ENCODE data around the gene PLIN5. TPM values are rescaled to one million over a fixed set of nuclear protein-coding genes. Genes with fewer than 3 reads are reported as not detected.

The PLIN5 gene
- total RNA-seq, 1 donor from 2014 or later: 0.82 TPM

DNA sequence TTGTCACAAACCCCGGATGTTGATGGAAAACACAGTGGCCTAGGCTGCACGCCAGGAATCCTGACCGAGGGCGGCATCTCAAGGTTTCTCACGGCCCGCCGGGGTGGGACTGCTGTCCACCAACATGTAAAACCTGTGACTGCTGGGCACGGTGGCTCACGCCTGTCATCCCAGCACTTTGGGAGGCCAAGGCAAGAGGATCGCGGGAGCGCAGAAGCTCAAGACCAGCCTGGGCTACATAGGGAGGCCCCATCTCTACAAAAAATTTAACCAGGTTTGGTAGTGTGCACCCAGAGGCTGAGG is 27.9 kb downstream of the PLIN5 start:
- FAIRE-seq: no peak
- DNase-seq (ENCODE audit: low spot score in 2 of 2): no peak

DNA sequence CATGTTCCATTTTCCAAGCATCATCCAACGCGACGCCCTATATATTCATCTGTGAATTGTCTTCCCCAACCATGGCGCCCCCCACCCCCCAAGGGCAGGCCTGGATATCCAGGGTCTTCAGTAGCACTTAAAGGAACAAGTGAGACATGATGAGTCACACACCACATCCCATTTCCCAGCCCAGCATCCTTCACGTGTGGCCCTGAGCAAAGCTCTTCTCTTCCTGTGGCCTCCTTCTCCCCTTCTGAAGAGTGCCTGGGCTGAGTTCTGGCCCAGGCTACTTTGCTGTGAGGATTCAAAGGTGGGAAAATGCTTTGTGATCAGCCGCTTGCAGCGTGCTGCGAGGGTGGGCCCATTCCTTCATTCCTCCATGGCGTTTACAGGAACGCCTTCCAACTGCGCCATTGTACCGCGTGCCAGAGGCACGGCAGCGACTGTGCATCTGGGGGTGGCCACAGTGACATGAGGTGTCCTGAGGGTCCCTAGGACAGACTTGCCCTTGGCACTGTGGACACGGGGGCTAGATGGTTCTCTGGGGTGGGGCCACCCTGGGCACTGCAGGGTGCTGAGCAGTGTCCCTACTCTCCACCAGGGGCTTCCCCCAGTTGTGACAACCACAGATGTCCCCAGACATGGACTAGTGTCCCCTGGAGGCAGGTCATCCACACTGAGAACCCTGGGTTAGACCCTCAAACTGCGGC is 28.4 kb downstream of the PLIN5 start:
- FAIRE-seq (no peak), DNase-seq (ENCODE audit: low spot score in 2 of 2) (no peak)

DNA sequence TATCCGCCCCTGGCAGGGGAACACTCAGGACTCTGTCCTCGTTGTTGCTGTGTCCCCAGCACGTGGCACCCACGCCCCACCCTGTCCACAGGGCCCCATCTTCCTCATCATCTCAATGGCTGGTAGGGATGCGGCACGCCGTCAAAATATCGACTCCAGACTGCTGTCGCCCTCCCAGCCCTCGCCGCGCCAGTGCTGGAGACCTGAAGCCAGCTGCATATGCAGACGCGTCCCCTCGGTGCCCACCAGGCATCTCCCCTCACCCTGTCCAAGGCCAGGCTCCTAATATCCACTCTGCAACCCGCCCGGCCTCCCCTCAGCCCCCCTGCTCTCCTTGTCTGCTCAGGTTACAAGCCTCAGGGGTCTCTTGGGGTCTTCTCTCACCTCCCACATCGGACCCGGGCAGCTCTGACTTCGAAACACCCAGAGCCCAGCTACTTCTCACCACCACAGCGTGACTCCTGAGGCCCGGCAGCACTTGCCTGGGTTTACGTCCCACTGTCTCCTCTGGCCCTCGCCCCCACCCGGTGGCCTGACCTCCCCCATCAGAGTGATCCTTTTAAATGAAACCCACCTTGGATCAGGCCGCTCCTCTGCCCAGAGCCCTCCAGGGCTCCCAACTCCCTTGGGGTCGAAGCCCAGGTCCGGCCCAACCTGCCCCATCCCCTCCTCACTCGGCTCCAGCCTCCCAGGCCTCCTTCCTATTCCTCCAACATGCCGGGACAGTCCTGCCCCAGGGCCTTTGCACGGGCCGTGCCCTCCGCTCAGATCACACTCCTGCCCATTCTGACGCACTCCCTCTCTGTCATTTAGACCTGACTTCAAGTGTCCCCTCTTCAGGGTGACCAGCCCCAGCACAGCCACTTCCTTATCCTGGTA is 29.2 kb downstream of the PLIN5 start:
- no peak for FAIRE-seq
- no peak for DNase-seq (ENCODE audit: low spot score in 2 of 2)

DNA sequence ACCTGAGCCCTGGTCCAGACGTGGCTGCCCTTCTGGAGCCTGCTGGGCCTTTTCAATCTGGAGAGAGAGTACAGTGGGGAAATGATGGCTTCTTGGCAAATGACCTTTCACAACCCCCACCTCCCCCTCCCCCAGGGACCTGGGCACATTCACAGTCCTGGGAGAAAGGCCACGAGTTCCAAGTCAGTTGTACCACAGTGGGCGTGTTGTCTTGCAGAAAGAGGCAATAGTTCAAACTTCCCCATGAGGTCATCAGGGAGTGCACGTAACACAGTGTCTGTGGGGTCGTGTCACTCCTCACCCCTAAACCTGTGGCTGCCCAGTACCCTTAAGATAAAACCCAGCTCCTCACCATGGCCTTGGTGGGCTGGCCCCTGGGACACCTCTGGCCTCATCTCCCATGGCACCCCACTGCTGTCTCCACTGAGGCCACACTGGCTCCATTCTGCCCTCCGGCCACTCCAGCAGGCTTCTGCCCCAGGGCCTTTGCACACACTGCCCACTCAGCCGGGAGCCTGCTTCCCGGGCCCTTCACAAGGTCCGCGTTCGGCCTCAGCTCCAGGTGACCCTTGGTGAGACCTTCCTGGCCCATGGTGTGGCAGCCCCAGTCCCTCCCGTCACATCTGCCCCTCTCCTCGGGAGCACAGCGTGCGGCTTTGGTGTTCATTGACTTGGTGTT is 30.0 kb downstream of the PLIN5 start:
- FAIRE-seq (no peak), DNase-seq (ENCODE audit: low spot score in 2 of 2) (no peak)

DNA sequence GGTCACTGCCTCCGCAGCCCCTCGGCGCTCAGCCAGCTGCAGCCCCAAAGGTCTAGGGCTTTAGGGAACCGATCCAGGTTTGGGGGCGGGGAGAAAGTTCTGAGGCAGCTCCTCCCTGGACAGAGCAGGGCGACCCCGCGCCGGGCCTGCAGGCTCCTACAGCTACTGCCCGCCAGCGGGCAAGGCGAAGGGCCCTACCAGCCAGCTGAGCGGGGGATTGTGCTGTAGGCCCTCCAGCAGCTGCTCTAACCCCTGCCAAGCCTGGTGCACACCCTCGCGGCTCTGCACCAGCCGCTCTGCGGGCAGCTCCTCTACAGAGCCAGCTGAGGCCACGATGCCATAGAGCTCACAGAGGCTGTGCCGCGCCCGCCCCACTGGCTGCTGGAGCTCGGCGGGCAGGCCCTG is 30.7 kb downstream of the PLIN5 start:
- DNase-seq (ENCODE audit: low spot score in 2 of 2) (no peak), FAIRE-seq (no peak)

DNA sequence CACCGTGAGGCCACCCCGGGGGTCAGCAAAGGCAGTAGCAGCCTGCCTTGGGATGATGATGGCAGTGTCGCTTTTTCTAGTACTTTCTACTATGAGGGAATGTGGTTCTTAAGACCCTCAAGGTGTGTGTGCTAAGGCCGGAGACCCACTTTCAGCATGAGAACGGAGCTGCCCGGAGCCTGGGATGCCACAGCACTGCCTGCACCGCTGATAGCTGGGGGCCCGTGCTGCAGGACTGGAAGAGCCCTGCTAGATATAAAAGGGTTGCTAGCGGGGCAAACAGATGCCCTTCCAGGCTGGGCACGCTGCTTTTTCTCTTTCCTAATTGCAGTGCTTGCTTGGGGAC is 31.2 kb downstream of the PLIN5 start:
- DNase-seq (ENCODE audit: low spot score in 2 of 2) (no peak), FAIRE-seq (no peak)

DNA sequence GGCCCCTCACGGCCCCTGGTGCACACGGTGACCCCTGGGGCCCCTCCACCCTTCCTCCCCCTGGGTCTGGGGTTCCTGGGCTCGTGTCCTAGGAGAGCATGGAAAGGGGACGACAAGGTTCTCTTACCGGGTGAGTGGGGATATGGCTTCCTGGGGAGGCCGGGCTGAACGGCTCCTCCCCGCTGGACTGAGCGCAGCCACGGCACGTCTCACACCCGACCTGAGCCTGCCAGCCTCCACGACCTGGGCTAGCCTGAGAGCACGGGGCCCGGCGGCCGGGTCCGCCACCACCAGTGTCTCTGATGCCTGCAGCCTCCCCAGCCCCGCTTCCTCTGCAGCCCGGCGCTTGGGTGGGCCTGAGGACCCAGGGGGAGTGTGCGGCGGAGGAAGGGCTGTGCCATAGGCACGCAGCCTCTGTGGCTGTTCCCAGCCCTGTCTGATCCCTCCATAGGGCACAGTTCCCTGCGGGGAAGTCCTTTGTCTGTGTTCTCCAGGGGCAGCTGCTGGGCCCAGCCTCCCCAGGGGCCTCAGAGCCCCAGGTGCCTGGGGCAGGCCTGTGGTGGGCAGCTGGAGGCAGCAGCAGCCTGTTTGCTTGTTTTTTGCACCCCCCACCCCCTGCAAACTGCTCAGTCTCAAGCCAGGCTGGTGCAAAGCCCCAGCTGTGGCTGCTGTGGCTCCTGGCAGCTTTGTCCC is 31.7 kb downstream of the PLIN5 start:
- DNase-seq (ENCODE audit: low spot score in 2 of 2) (no peak), FAIRE-seq (no peak)

DNA sequence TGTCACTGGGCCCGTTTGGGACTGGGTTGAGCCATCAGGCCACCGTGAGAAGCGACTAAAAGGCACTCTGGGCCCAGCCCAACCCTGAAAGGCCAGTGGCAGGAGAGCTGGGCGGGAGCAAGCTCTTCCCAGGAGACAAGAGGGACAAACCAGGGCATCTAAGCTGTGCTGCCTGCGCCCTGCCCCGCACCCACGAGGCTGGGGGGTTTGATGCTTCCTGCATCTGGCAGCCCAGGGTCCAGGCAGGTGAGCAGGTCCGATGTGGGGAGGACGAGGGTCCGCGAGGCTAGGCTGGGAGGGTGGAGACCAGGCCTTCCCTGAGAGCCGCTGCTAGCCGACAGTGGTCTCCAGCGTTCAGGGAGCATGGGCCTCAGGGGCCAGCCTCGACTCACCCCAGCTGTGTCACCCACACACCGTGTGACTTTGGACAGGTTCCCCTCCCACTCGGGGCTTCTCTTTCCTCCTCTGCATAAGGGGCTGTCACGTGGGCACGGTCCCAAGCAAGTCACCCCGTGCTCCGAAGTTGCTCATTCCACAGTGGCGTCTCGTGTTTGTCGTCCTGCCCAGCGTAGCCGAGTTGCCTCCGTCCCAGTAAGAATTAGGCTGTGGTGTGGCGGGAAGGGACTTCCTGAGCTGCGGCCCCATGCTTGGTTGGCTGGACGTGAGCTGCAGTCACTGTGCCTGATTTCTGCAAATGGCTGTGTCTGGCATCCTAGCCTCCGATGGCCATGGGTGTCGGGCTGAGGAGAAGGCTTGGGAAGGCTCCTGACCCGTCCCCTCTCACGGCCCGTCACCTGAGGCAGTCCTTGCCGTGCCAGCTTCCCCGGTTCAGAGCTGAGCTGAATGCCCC is 32.5 kb downstream of the PLIN5 start:
- DNase-seq (ENCODE audit: low spot score in 2 of 2) (no peak), FAIRE-seq (no peak)

DNA sequence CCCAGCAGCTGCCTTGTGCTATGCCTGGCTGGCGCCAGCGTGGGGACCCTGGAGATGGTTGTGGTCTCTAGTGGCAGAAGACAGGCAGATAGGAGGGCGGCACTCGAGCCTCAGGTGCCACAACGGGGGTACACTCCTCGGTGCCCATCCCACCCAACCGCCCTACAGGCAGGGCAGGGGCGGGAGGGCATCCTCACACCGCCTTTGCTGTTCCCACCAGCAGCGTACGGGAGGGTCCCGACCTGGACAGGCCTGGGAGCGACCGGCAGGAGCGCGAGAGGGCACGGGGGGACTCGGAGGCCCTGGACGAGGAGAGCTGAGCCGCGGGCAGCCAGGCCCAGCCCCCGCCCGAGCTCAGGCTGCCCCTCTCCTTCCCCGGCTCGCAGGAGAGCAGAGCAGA is 33.3 kb downstream of the PLIN5 start:
- no peak for DNase-seq (ENCODE audit: low spot score in 2 of 2)
- no peak for FAIRE-seq

DNA sequence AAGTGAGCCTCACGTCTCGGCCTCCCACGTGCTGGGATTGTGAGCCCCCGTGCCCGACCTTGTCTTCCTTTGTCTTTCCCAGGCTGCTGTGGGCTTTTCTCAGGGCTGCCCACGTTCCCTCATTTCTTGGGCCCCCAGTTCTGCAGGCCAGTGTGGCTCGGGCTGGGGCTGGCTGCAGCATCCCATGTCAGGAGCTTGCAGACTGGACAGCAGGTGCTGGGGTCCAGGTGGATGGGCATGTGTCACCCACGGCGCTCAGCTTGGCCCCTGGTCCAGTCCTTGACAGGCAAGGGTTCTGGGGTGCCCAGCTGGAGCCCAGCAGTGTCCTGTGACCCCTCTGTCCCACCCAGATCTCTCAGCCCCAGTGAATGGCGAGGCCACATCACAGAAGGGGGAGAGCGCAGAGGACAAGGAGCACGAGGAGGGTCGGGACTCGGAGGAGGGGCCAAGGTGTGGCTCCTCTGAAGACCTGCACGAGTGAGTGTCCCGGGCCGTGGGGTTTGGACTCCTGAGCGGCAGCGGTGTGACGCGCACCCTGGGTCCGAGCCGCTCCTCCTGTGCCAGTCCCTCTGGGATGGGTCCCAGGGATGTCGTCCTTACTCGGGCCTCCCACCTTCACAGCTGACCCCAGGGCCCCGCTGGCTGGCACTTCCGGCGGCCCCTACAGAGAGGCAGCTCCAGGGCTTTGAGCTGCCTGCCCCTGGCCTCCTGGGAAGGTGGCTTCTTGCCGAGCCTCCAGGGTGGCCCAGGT is 34.0 kb downstream of the PLIN5 start:
- FAIRE-seq (no peak), DNase-seq (ENCODE audit: low spot score in 2 of 2) (no peak)

DNA sequence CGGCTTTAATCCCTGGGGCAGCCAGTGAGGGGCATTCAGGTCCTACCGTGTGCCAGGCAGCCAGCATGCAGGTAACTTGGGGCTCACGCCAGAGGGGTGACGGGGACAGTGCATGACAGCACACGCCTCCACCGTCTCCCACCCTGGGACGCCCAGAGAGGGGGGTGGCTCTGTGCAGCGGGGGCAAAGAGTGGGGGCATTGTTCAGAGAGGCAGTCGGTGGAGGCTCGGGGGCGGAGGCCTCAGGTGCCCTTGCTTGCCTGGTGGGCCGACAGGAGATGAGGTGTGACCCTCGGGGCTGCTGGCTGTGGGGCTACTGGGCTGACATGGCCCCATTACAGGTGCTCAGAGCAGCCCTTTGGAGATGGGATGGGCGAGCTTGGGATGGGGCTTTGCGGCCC is 35.2 kb downstream of the PLIN5 start:
- DNase-seq (ENCODE audit: low spot score in 2 of 2) (no peak), FAIRE-seq (no peak)

DNA sequence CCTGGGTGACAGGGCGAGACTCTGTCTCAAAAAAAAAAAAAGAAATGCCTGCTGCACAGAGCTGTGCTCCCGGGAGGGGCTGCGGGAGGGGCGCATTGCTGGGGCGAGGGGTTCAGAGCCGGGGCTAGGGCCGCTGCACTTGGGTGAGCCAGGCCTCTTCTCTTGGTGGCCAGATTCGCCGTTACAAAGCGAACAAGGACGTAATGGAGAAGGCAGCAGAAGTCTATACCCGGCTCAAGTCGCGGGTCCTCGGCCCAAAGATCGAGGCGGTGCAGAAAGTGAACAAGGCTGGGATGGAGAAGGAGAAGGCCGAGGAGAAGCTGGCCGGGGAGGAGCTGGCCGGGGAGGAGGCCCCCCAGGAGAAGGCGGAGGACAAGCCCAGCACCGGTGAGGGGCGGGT is 35.7 kb downstream of the PLIN5 start:
- FAIRE-seq (no peak), DNase-seq (ENCODE audit: low spot score in 2 of 2) (no peak)

DNA sequence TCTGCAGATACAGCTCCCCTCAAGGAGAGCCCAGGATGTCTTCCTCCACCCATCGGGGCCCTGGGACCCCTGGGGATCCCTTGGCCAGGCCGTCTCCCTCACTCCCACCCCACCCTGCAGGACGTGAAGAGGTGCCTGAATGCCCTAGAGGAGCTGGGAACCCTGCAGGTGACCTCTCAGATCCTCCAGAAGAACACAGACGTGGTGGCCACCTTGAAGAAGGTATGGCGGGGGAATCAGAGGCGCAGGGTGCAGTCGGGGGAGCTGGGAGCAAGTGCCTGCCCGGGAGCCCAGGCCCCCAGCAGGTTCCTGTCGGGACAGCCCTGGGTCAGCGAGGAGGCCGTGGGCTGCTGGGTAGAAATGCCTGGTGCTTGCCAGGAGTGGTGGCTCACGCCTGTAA is 36.3 kb downstream of the PLIN5 start:
- no peak for FAIRE-seq
- no peak for DNase-seq (ENCODE audit: low spot score in 2 of 2)

DNA sequence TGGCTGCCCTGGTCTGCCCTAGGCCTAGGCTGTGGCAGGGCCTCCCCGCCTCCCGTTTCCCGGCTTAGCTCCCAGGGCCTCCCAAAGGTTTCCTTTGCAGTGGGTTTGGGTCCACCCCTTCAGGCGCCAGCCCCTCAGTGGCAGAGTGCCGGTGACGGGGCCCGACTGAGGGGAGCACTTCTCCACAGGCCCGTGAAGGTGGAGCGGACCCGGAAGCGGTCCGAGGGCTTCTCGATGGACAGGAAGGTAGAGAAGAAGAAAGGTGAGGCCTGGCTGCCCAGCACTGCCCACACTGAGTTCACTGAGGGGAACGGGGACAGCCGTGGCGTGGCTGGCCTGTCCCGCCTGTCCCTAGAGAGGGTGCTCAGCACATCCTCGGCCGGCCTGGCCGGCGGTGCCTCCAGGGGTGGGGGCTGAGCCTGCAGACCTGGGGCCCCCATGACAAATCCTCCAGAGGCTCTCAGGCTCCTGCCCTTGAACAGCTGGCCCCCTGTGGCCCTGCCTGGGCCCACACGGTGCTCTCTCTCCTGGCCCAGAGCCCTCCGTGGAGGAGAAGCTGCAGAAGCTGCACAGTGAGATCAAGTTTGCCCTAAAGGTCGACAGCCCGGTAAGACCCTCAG is 37.1 kb downstream of the PLIN5 start:
- no peak for FAIRE-seq
- no peak for DNase-seq (ENCODE audit: low spot score in 2 of 2)

DNA sequence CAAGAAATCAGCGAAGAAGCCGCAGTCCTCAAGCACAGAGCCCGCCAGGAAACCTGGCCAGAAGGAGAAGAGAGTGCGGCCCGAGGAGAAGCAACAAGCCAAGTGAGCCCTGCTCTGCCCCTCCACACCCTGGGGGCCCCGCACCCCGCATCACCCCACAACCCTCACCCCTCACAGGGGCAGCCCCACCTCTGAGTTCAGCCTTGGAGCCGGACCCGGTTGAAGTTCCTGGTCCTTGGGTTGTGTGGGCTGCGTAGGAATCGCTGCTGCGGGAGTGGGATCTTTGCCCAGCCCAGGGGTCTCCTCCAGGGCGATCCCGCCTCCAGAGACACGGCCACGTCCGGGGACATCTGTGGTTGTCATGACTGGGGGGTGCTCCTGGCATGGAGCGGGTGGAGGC is 38.7 kb downstream of the PLIN5 start:
- DNase-seq (ENCODE audit: low spot score in 2 of 2) (no peak), FAIRE-seq (no peak)

DNA sequence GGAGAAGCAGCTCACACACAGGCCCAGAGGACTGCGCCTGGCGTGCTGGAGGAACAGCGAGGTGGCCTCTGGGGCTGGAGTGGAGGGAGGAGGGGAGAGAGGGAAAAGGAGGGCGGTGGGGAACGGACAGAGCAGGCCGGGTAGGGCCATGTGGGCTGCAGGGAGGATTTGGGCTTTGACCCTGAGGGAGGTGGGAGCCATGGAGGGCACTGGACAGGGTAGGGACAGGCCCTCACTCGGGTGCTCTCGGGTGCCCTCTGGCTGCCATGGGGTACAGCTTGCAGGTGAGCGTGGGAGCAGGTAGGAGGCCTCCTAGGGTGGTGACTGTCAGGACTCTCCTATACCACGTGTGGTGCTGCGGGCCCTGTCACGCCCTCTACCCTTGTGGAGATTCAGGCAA is 39.6 kb downstream of the PLIN5 start:
- FAIRE-seq (no peak), DNase-seq (ENCODE audit: low spot score in 2 of 2) (no peak)

DNA sequence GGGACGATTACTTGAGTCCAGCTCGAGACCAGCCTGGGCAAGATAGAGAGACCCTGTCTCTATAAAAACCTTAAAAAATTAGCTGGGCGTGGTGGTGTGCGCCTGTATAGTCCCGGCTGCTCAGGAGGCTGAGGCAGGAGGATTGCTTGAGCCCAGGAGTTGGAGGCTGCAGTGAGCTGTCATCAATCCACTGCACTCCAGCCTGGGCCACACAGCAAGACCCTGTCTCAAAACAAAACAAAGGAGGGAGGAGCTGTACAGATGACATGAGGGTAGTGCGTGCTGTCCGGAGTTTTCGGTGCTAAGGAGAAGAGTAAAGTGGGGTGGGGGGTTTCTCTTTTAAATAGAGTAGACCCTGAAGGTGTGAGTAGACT is 40.3 kb downstream of the PLIN5 start:
- FAIRE-seq (no peak), DNase-seq (ENCODE audit: low spot score in 2 of 2) (no peak)

DNA sequence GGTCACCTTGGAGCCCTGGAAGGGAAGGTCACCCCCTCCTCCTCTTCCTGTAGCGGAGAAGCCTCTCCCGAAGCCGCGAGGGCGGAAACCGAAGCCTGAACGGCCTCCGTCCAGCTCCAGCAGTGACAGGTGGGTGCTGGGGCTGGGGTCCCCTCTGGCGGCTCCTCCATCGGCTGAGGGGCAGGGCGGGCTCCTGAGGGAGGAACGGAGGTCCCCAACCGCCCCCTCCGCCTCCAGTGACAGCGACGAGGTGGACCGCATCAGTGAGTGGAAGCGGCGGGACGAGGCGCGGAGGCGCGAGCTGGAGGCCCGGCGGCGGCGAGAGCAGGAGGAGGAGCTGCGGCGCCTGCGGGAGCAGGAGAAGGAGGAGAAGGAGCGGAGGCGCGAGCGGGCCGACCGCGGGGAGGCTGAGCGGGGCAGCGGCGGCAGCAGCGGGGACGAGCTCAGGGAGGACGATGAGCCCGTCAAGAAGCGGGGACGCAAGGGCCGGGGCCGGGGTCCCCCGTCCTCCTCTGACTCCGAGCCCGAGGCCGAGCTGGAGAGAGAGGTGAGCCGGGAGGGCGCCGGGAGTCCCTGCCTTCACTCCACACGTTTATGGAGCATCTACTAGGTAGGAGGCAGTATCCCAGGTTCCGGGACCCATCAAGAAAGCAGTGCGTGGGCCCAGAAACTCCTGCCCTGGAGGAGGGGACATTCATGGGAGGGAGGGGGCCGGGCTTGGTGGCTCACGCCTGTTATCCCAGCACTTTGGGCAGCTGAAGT is 40.9 kb downstream of the PLIN5 start:
- no peak for FAIRE-seq
- DNase-seq (ENCODE audit: low spot score in 2 of 2): no peak
